H9 (cell line): ENCODE measurements around the gene PTGS1. TPM values are rescaled to one million over a fixed set of nuclear protein-coding genes. Genes with fewer than 3 reads are reported as not detected.

Experiments used
- DNase-seq: peaks from one replicate; pipeline ENCODE4 v3.0.0-alpha.2; 2017
- H2AFZ ChIP-seq: one replicate; pipeline ENCODE4 v1.6.1; 2013; ENCODE audit warnings: mild to moderate bottlenecking, low read length, control low read depth, moderate library complexity
- H2AK5ac ChIP-seq: 2 replicates; pipeline ENCODE4 v1.6.1; 2013; ENCODE audit warnings: low read length, control low read depth, mixed read lengths; ENCODE audit not compliant: insufficient read length
- H2BK120ac ChIP-seq: one replicate; pipeline ENCODE4 v1.6.1; 2013; ENCODE audit warnings: low read depth, mild to moderate bottlenecking, low read length, control low read depth, inconsistent platforms; ENCODE audit not compliant: poor library complexity, severe bottlenecking
- H2BK12ac ChIP-seq: 2 replicates; pipeline ENCODE4 v1.6.1; 2013; ENCODE audit warnings: low read length, control low read depth, mixed read lengths, low read depth; ENCODE audit not compliant: insufficient read length
- H2BK15ac ChIP-seq: 2 replicates; pipeline ENCODE4 v1.6.1; 2013; ENCODE audit warnings: low read depth, low read length, control low read depth
- H2BK20ac ChIP-seq: one replicate; pipeline ENCODE4 v1.6.1; 2013; ENCODE audit warnings: low read depth, mild to moderate bottlenecking, low read length, control low read depth, inconsistent platforms; ENCODE audit not compliant: poor library complexity, severe bottlenecking
- H2BK5ac ChIP-seq: 2 replicates; pipeline ENCODE4 v1.6.1; 2013; ENCODE audit warnings: low read length, control low read depth, mixed read lengths; ENCODE audit not compliant: insufficient read length
- H3K14ac ChIP-seq: 2 replicates; pipeline ENCODE4 v1.6.1; 2013; ENCODE audit warnings: low read length, control low read depth; ENCODE audit not compliant: insufficient read depth
- H3K18ac ChIP-seq: 2 replicates; pipeline ENCODE4 v1.6.1; 2013; ENCODE audit warnings: low read depth, mild to moderate bottlenecking, mixed read lengths, low read length, control low read depth; ENCODE audit not compliant: insufficient read length
- H3K23ac ChIP-seq: 2 replicates; pipeline ENCODE4 v1.6.1; 2013; ENCODE audit warnings: low read length, control low read depth, mixed read lengths, low read depth; ENCODE audit not compliant: insufficient read length
- H3K23me2 ChIP-seq: 2 replicates; pipeline ENCODE4 v1.6.1; 2013; ENCODE audit warnings: low read depth, mild to moderate bottlenecking, mixed read lengths, low read length, control low read depth; ENCODE audit not compliant: insufficient read length, poor library complexity, severe bottlenecking
- H3K27ac ChIP-seq: 2 replicates; pipeline ENCODE4 v1.5.1; 2013; ENCODE audit warnings: low read length, control low read depth, mixed read lengths, low read depth; ENCODE audit not compliant: insufficient read length
- H3K27me3 ChIP-seq: 2 replicates; pipeline ENCODE4 v1.6.1; 2013; ENCODE audit warnings: low read length, control low read depth, inconsistent platforms; ENCODE audit not compliant: insufficient read depth
- H3K4ac ChIP-seq: 2 replicates; pipeline ENCODE4 v1.6.1; 2013; ENCODE audit warnings: low read depth, mild to moderate bottlenecking, control low read depth, inconsistent platforms, low read length, moderate library complexity
- H3K4me1 ChIP-seq: 2 replicates; pipeline ENCODE4 v1.6.1; 2013; ENCODE audit warnings: low read length, control low read depth, inconsistent platforms; ENCODE audit not compliant: insufficient read depth
- H3K4me2 ChIP-seq: 2 replicates; pipeline ENCODE4 v1.6.1; 2013; ENCODE audit warnings: low read length, control low read depth, mixed read lengths; ENCODE audit not compliant: insufficient read length, insufficient read depth
- H3K56ac ChIP-seq: 2 replicates; pipeline ENCODE4 v1.6.1; 2013; ENCODE audit warnings: low read depth, mild to moderate bottlenecking, mixed read lengths, low read length, control low read depth; ENCODE audit not compliant: insufficient read length
- H3K79me1 ChIP-seq: 2 replicates; pipeline ENCODE4 v1.6.1; 2013; ENCODE audit warnings: low read depth, mild to moderate bottlenecking, moderate library complexity, low read length, control low read depth, inconsistent platforms; ENCODE audit not compliant: insufficient read depth, poor library complexity, severe bottlenecking
- H3K79me2 ChIP-seq: 2 replicates; pipeline ENCODE4 v1.6.1; 2013; ENCODE audit warnings: low read length, control low read depth, inconsistent platforms; ENCODE audit not compliant: insufficient read depth
- H3K9ac ChIP-seq: 2 replicates; pipeline ENCODE4 v1.6.1; 2013; ENCODE audit warnings: low read length, control low read depth, mixed read lengths; ENCODE audit not compliant: insufficient read length; ENCODE audit errors: extremely low read depth
- H3K9me3 ChIP-seq: one replicate; pipeline ENCODE4 v1.6.1; 2013; ENCODE audit warnings: low read depth, low read length, inconsistent platforms; ENCODE audit not compliant: control insufficient read depth
- H3T11ph ChIP-seq: one replicate; pipeline ENCODE4 v1.6.1; 2013; ENCODE audit warnings: mild to moderate bottlenecking, low read length, control low read depth, inconsistent platforms
- H4K20me1 ChIP-seq: one replicate; pipeline ENCODE4 v1.6.1; 2013; ENCODE audit not compliant: control insufficient read depth, insufficient read length, insufficient read depth
- H4K5ac ChIP-seq: 2 replicates; pipeline ENCODE4 v1.6.1; 2013; ENCODE audit warnings: low read depth, mild to moderate bottlenecking, mixed read lengths, low read length, control low read depth; ENCODE audit not compliant: insufficient read length
- H4K8ac ChIP-seq: replicated peaks from 2 replicates; pipeline ENCODE4 v1.6.1; 2013; ENCODE audit warnings: low read length, control low read depth, mixed read lengths, low read depth; ENCODE audit not compliant: insufficient read length
- H4K91ac ChIP-seq: 2 replicates; pipeline ENCODE4 v1.6.1; 2013; ENCODE audit warnings: low read depth, mild to moderate bottlenecking, moderate library complexity, mixed read lengths, low read length, control low read depth; ENCODE audit not compliant: insufficient read length
- H3K27ac Mint-ChIP-seq, 3 experiments: 2 replicates in 2 of 3; 3 replicates in 1 of 3; pipeline ENCODE4 v1.8.0; 2020 to 2021; ENCODE audit warnings: mixed read lengths in 3 of 3, mild to moderate bottlenecking in 1 of 3, moderate library complexity in 1 of 3
- H3K27me3 Mint-ChIP-seq: 2 replicates; pipeline ENCODE4 v1.8.0; 2021; ENCODE audit warnings: low read depth, mild to moderate bottlenecking, moderate library complexity, mixed read lengths
- H3K36me3 Mint-ChIP-seq, 3 experiments: 2 replicates in 2 of 3; 3 replicates in 1 of 3; pipeline ENCODE4 v1.8.0; 2020 to 2021; ENCODE audit warnings: low read depth in 3 of 3, mixed read lengths in 3 of 3; ENCODE audit not compliant: insufficient read depth in 1 of 3
- H3K4me1 Mint-ChIP-seq, 2 experiments: 2 replicates each; pipeline ENCODE4 v1.8.0; 2020; ENCODE audit warnings: mixed read lengths in 2 of 2
- H3K4me3 Mint-ChIP-seq, 2 experiments: 2 replicates in 1 of 2; 3 replicates in 1 of 2; pipeline ENCODE4 v1.8.0; 2020 to 2021; ENCODE audit warnings: mild to moderate bottlenecking in 2 of 2, mixed read lengths in 2 of 2, moderate library complexity in 1 of 2
- H3K9me3 Mint-ChIP-seq, 2 experiments: 2 replicates in 1 of 2; 3 replicates in 1 of 2; pipeline ENCODE4 v1.8.0; 2020; ENCODE audit warnings: mild to moderate bottlenecking in 2 of 2, mixed read lengths in 2 of 2, moderate library complexity in 1 of 2
- WGBS: extraction: QIAGEN DNeasy Blood & Tissue Kit; methylation state at CpG from one replicate; pipeline ENCODE4 v1.1.7; 2013; ENCODE audit warnings: missing lambda C conversion rate, low lambda C conversion rate, mixed read lengths; ENCODE audit not compliant: insufficient read length; ENCODE audit errors: extremely low coverage; 5-methylcytosine and 5-hydroxymethylcytosine counted together
- total RNA-seq: library from RNA; stranded (reverse); gene quantifications from 2 replicates; pipeline ENCODE4 v1.2.1, GENCODE V29; 2021
- TF ChIP-seq, protein P1 (sequence below): fragments of 200-600 bp; sonication (generic); conservative IDR thresholded peaks from 3 replicates; pipeline ENCODE4 v1.8.0; 2021; ENCODE audit warnings: antibody characterized with exemption, mild to moderate bottlenecking

Gene PTGS1
- total RNA-seq, 1 experiment from 2014 or later, result 1.3 TPM

DNA sequence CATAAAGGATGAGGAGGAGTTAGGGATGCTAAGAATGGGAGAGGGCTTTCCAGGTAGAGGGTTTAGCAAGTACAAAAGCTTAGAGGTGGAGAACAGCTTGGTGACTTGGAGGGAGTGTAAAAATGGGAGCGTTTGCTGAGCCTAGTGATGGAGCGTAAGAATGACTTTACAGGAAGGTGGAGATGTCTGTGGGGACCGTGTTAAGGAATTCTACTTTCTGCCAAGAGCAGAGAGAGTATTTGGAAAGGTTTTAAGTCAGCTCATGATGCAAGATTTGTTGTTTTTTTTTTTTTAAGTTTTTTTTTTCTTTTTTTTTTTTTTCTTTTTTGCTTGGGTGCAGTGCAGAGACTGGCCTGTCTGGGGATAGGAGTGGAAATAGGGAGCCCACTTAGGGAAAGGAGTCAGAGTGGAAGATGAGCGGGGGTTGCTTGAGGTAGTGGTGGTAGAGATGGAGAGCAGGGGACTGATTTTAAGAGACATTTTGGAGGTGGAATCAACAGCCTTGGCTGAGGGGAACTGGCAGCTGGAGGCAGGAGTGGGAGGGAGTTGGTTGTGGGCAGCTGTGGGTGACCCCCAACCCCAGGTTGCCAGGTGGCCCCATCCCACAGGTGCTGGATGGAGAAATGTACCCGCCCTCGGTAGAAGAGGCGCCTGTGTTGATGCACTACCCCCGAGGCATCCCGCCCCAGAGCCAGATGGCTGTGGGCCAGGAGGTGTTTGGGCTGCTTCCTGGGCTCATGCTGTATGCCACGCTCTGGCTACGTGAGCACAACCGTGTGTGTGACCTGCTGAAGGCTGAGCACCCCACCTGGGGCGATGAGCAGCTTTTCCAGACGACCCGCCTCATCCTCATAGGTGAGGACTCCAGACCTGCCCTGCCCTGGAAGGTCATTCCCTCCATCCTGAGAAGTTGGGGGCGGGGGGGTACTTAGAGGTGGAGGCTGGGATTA, 12.4 kb downstream of the PTGS1 start:
- Histone ChIP-seq H3K14ac (no peak overlapping the region; the same call in 1 of the 2 replicates), H4K5ac (no peak overlapping the region), H2BK20ac (no peak overlapping the region), H3K4ac (no peak overlapping the region), H3K18ac (no peak overlapping the region), H3K79me2 (no peaks in the 10 kb centered on the region), H3K56ac (no peak overlapping the region), H3T11ph (no peak overlapping the region), H4K8ac (no peak overlapping the region), H2BK120ac (no peak overlapping the region), H2BK12ac (no peak overlapping the region), H2BK5ac (no peak overlapping the region), H4K91ac (no peak overlapping the region), H3K4me1 (no peaks in the 10 kb centered on the region; the same call in 1 of the 2 replicates), H3K27ac (no peak overlapping the region), H3K79me1 (no peaks in the 10 kb centered on the region), H3K9me3 (no peaks in the 10 kb centered on the region), H2AFZ (no peak overlapping the region), H2BK15ac (no peak overlapping the region), H3K4me2 (no peak overlapping the region), H4K20me1 (no peaks in the 10 kb centered on the region), H2AK5ac (no peak overlapping the region), H3K23me2 (peaks cover 2% of the 10 kb centered on the region), H3K27me3 (no peaks in the 10 kb centered on the region; the same call in 1 of the 2 replicates), H3K23ac (no peak overlapping the region), H3K9ac (no peak overlapping the region)
- peaks cover 4% of the 10 kb centered on the region for H3K27me3 Mint-ChIP-seq
- no CpG with 5 or more reads among the region's 16 CpGs for WGBS
- H3K36me3 Mint-ChIP-seq, result no peaks in the 10 kb centered on the region
- TF ChIP-seq, protein P1, sequence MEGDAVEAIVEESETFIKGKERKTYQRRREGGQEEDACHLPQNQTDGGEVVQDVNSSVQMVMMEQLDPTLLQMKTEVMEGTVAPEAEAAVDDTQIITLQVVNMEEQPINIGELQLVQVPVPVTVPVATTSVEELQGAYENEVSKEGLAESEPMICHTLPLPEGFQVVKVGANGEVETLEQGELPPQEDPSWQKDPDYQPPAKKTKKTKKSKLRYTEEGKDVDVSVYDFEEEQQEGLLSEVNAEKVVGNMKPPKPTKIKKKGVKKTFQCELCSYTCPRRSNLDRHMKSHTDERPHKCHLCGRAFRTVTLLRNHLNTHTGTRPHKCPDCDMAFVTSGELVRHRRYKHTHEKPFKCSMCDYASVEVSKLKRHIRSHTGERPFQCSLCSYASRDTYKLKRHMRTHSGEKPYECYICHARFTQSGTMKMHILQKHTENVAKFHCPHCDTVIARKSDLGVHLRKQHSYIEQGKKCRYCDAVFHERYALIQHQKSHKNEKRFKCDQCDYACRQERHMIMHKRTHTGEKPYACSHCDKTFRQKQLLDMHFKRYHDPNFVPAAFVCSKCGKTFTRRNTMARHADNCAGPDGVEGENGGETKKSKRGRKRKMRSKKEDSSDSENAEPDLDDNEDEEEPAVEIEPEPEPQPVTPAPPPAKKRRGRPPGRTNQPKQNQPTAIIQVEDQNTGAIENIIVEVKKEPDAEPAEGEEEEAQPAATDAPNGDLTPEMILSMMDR, result no peak
- no peak overlapping the region for H3K27ac Mint-ChIP-seq
- H3K4me3 Mint-ChIP-seq, result no peak overlapping the region
- peaks cover 4 to 6% of the 10 kb centered on the region in 2 experiments; a peak in 3 of 5 replicates for H3K9me3 Mint-ChIP-seq
- H3K4me1 Mint-ChIP-seq, result peaks cover 0 to 7% of the 10 kb centered on the region in 2 experiments; a peak in 2 of 4 replicates
- no peak for DNase-seq
